GM21737 (cell line): ENCODE results near the gene TRIAP1.
A peak's percentile ranks its signal among the peaks of the same experiment; 100 is the strongest.
"Not testable (repeated sequence)": the region's sequence is repeated elsewhere in the genome, so short reads cannot be mapped to it uniquely, and the experiment has no call there.

ENCODE experiments used
- ATAC-seq: cut with Tn5 transposase; IDR thresholded peaks from one replicate; pipeline ENCODE4 v1.9.1; 2021; ENCODE audit warnings: mild to moderate bottlenecking, moderate library complexity; ENCODE audit not compliant: unreplicated experiment

The TRIAP1 gene

DNA sequence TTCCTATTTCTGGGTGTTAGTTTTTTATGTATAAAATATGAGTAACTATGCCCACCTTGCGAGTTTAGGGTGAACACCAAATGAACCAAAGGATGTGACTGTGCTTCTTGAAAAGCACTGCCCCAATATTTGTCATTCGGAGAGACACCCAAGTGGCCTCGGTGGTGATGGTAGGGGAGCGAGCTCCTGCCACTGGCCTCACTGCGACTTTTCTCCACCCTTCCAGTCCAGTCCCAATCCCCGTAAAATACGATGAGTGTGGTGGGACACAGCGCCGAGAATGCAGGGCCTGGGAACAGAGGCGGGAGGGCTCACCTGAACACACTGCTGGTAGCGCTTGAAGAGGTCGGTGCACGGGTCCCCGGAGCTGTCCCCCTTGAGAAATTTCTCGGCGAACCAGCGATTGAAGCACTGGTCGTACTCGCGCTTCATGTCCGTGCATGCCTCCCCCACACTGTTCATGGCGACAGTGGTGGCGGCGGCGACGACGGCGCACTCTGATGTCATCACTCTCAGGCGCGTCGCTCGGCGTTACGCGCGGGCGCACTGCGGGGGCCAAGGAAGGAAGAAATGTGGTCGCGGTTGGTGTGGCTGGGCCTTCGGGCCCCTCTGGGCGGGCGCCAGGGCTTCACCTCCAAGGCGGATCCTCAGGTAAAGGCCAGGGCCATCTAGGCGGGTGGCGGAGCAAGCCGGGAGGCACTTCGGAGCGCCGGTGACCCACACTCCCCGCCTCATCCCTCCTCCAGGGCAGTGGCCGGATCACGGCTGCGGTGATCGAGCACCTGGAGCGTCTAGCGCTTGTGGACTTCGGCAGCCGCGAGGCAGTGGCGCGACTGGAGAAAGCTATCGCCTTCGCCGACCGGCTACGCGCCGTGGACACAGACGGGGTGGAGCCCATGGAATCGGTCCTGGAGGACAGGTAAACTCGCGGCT lies at the start of gene TRIAP1, which contains the start of gene GATC:
TSS of gene TRIAP1 (minus strand) at position 474 of the 933 bp plus-strand sequence. CDS start at position 462, 12 bp downstream.
TSS of gene GATC (plus strand) at position 534 of the 933 bp plus-strand sequence. CDS start at position 571, 37 bp downstream.
- peak; percentile 77 for ATAC-seq

DNA sequence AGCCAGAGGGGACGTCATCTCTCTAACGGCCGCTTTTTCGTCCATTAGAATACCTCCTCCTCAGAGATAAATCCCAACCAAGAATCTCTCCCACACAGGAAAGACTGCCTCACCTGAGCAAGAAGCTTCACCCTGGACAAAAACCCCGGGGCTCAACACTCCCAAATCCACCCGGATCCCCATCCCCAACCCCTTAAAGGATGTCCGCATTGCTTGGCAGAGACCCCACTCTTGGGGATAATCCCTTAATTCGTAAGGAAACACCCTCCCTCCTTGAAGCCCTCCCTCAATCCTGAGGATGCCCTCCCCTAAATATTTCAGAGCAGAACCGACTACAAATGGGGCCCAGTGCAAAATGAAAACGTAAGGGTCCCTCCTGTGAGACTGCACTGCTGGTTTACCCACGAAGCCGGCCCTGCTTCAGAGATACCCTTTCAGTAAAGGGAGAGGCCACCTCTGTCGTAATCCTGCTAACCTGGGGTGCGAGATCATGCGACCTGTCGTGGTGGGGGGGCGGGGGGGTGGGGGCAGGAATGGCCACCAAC lies 49.1 kb upstream of the TRIAP1 start:
- no peak for ATAC-seq

DNA sequence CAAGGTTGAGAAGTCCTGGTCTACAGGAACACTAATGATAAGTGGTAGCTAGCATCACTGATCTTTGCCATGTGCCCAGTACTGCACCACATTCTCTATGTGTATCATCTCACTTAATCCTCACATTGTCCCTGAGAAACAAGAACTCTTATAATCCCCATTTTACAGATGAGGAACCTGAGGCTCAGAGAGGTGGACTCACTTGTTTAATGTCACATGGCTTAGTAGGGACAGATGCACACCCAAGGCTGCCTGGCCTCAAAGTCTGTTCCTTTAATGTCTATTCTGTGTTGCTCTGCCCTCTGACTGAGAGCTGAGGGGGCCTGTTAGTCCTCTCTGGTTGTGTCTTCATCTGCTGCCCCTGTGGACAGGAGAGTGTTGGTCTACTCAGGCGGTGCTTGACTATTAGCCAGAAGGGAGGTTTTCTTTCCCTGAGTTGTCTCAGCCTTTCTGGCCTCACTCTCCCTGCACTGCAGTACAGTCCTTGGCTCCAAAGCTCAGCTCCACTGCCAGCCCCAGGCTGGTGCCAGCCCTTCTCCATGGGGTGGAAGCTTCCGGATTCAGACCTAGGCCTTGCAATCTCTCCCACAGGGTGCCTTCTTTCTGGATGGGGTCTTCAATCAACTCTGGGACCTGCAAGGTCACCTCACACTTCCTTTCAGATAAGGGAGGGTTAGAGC lies 44.8 kb upstream of the TRIAP1 start:
- no peak for ATAC-seq

DNA sequence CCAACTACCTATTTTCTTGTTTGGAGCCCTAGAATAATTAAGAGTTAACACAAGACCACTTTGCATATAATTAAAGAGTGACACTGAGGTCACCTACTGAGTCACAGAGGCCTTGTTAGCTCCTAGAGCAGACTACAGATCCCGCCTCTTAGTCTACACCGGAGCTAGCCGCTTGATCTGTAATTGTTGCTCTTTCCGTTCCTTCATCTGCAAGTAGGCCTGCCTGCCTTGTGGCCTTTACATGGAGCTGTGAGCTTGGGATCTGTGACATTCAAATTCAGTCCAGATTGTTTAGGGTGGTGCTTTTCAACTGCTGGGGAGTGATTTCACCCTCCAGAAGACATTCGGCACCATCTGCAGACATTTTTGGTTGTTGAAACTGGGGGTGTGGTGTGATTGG lies 44.1 kb upstream of the TRIAP1 start:
- ATAC-seq = no peak

DNA sequence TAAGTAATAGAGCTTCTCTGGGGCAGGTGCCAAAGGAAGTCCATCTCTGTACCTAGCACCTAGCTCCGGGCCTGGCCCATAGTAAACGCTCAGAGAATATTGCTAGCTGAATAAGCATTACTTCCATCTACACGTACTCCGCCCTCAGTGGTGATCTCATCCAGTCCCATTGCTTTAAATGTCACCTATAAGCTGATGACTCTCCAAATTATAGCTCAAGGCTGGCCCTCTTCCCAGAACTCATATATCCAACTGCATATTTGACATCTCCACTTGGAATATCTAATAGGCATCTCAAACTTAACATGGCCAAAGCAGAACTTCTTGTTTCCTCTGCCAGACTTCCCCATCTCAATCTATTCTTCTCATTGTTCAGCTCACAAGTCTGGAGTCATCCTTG lies 42.8 kb upstream of the TRIAP1 start:
- ATAC-seq = no peak

DNA sequence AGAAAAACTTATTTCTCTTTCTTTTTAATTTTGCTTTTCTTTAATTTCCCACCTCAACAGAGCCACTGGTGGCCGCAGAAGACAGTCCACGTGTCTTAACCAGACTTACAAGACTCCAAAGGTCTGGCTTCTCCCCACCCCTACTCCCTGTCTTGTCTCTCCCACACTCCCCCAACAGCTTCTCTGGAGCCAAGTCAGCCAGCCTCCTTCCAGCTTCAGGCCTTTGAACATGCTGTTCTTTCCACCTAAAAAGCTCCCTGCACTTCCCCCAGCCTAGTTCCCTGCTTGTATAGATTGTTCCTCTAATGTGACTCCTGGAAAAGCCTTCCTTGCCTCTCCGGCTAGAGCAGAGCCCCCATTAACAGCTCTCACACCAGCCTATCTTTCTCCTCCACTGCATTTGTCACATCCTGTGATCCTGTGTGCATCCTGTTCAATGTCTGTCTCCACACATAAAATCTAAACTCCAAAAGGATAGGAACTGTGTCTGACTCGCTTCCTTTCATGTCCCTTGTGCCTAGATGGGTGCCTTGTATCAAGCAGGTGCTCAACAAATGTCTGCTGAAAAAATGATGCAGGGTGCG lies 42.0 kb upstream of the TRIAP1 start:
- ATAC-seq = no peak

DNA sequence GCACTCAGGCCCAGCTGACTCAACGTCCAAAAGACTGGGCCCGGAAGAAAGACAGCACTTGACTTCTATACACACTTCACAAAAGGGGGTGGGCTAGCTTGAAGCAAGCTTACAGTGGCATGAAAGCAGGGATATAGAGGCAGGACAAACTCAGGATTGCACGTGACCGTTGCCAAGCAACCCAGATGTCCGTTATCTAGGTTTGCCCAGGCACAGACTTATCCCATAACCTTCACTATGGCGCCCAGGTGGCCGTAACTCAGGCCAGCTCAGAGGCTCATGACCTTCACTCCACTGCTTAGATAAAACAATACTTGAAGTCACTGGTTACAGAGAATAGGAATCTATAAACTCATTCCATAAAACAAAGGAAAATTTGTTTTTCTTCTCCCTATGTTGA lies 41.4 kb upstream of the TRIAP1 start:
- not testable (repeated sequence) for ATAC-seq

DNA sequence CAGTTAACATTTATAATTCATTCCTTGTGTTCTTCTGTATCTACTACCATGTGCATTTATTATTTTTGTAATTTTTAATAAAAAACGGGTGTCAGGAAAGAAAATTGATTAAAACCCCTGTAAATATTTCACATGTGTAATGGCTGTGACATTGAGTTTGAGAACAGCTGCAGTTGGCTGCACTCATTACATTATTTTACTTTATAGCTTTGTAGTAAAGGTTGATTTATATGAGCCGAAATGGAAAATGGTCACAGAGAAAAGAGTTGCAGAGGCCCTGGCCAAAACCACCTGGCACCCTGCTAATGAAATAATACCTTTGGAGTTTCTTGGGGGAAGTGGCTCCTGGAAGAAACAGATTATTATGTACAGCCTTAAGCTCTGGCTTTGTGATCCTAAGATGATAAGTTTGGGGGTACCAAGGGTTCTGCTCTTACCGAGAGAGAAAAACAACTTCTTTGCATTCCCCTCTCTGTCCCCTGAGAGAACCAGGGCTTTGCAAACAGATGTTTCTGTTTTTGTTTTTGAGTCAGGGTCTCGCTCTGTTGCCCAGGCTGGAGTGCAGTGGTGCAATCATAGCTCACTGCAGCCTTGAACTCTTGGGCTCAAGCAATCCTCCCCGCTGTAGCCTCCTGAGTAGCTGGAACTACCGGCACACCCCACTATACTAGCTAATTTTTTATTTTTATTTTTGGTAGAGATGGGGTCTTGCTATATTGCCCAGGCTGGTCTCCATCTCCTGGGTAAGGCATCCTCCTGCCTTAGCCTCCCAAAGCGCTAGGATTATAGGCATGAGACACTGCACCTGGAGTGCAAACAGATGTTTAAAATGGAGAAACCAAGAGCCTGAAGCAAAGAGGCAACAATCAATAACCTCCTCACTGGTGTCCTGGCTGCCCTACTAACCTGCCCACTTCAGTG lies 40.0 kb upstream of the TRIAP1 start:
- no peak for ATAC-seq

DNA sequence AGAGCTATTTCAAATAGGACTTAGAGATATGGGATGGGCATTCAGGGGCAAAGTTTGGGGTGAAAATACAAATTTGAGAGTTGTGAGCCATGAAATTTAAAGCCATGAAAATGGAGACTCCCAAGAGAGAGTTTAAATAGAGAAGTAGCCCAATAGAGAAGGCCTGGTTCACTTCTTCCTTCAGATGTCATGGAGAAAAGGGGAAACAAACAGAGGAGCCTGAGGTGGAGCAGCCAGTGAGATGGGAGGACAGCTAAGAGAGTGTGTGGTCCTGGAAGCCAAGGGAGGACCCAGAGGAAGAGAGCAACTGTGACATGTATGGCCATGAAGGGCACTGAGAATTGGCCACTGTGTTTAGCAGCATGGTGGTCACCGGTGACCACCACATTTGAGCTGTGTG lies 37.4 kb upstream of the TRIAP1 start:
- no peak for ATAC-seq

DNA sequence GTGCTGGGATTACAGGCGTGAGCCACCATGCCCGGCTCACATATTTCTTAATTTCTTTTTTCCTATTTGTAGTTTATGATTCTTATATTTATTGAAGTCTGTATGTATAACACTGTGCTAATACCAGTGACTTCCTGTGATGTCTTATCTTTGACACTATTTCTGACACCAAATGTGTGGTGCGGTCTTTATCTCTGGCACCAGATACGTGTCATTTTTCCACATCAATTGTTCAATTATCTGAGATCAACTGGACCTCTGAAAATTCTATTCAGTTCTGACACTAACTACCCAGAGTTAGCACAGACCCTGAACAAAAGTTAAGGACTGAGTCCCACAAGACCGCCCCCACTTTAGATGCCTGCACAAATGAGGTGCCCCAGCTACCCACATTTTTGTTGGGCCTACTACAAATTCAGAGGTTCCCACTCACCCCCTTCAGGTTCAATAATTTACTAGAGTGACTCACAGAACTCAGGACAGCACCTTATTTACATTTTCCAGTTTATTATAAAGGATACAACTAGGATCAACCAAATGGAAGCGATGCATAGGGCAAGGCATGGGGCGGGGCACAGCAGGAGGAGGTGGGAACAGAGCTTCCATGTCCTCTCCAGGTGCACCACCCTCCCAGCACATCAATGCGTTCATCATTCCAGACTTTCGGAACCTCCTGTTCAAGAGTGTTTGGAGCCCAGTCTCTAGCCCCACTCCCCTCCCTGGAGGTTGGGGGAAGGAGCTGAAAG lies 35.0 kb upstream of the TRIAP1 start:
- no peak for ATAC-seq

DNA sequence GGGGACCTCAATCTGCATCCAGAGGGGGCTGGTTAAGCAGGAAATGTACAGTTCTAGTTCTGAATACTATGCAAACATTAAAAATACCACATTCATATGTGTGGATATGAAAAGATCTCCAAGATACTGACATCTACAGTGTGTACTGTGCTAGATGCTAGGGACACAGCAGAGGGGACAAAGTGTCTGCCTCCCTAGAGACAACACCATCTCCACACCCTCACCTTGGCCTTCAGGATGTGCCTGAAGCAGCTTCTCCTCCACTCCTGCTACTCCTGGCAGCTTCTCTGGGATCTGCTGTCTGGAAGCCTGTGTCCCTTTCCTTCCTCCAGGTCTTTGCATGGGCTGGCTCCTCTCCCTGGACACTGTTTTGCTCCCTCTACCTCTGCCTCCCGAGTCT lies 34.0 kb upstream of the TRIAP1 start:
- ATAC-seq = no peak

DNA sequence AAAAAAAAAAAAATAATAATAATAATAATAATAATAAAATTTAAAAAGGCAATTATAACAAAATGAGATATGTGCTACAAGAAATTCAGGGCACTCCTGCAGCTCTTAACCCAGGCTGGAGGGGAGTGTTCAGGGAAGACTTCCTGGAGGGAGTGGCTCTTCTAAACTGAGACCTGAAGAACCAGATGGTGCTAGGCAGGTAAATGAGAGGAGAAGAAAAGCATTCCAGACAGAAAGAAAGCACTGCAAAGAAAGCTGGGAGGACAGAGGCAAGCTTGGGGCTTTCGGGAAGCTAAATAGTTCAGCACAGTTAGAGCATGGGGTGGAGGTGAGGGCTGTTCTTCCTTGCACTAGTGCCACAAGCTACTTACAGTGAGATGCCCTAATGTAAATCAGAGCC lies 33.3 kb upstream of the TRIAP1 start:
- ATAC-seq = no peak

DNA sequence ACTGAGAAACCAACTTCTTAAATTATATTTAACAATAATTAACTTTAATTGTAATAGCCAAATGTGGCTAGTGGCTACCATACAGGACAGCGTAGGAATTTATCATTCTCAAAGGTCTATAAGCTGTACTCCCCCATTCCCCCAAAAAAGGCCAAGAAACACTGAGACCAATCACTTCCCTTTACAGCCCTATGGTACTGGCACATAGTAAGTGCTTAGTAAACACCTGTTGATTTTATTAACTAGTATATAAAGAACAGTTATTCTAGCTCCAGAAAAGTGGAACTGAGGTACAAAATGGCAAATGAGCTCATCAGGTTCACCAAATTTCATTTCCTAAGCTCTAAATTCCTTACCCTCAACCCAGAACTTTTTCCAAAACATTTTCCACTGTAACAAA lies 29.5 kb upstream of the TRIAP1 start:
- no peak for ATAC-seq

DNA sequence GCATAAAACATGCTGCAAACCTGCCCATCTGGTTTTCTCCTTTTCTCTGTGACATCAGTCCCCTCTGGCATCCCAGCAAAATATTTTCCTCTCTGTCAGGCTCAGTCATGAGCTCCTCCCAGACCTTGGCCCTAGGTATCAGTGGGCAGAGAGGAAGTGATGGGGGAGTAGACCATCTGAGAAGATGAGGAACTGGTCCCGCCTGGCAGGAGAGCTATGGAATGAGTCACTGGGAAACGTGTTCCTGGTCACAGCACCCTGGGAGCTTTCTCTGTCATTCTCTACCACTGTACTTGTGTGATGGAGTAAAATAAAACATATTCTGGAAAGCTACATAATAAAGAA lies 28.4 kb upstream of the TRIAP1 start:
- ATAC-seq = no peak

DNA sequence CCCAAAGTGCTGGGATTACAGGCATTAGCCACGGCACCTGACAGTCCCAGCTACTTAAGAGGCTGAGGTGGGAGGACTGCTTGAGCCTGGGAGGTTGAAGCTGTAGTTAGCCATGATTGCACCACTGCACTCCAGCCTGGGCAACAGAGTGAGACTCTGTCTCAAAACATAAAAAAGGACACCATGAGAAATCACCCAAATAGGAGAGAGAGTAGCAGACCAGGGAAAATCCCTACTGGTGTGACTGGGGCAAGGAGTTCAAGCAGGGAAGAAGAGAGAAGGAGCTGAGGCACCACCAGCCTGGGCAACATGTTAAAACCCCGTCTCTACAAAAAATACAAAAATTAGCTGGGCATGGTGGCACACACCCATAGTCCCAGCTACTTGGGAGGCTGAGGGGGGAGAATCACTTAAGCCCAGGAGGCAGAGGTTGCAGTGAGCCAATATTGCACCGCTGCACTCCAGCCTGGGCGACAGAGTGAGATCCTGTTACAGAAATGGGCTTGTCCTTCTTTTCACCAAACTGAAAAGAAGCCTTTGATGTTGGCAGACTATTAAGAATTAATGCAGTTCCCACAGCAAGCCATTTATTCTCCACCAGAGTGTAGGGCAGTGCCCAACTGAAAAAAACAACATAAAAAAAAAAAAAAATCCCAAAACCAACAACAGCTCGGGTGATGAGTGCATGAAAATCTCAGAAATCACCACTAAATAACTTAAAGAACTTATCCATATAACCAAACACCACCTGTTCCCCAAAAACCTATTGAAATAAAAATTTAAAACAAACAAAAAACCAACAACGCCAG lies 27.8 kb upstream of the TRIAP1 start:
- ATAC-seq = no peak

DNA sequence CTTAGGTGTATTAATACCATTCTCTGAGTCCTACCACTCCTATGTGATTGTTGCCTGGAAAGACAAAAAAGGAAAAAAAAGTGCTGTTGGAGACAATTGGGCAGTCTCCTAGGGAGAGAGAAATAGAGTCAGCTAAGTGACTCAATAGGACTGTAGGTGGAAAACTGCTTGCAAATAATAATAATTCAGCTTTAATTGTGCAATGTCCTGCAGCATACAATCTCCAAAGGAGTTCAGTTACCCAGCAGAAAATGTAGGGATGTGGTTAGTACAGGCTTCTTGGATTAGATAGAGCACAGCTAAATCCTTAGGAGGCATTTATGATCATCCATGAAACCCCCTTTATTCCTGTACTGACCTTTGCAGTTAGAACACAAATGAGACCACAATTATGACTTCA lies 26.3 kb upstream of the TRIAP1 start:
- ATAC-seq = no peak

DNA sequence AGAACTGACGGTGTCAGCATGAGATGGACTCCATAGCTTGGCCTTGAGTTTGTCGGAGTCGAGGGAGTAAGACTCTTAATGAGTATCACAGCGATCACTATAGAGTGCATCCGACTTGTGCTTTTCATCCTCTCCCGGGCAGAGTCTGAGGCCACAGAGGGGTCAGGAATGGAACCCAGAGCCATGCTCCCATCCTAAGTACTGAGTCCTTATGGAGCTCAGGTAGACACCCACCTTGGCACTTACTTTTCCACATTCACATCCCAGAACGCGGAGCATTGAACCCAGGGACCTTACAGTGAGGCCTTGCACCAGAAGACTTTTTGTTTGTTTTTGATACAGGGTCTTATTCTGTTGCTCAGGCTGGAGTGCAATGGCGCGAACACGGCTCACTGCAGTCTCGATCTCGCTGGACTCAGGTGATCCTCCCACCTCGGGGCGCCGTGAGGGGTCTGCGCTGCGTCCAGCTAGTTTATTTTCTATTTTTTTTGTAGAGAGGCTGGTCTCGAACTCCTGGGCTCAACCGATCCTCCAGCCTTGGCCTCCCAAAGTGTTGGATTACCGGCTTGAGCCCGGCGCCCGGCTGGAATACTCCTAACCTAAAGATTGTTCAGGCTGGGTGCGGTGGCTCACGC lies 24.1 kb upstream of the TRIAP1 start:
- ATAC-seq = peak; percentile 15

DNA sequence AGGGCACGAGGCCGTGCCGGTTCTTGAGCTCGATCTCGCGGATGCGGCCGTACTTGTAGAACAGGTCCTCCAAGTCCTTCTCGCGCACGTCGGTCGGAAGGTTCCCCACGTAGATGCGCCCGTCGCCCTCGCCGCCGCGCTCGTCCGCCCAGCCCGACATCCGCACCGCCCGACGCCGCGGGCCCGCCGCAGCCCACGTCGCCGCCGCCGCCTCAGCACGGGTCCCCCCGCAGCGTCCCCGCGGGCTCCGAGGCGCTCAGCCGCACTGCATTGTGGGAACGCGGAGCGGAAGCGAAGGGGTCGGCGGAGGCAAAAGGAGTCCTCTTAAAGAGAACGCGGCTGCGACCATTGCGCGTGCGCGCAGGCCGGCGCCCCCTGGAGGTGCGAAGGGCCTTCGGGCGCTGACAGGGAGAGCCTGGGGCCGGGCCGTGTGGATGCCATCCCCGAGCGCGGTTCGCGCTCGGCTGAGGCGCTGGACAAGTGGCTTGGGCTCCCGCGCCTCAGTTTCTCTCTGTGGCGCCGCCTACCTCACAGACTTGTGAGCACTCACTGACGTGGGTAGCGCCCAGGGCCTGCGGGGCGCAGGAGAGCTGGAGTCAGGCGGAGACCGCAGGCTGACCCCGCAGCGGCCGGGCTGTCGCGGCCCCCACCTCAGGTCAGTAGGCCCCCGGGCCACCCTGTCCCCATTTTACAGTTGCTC lies 23.4 kb upstream of the TRIAP1 start, which contains the start of gene SRSF9:
TSS of gene SRSF9 (minus strand) at position 299 of the 700 bp plus-strand sequence. CDS start at position 160, 139 bp downstream.
- peak; percentile 83 for ATAC-seq
